Lower lobe of right lung (tissue), 2 donors: ENCODE results near the gene ACTR5. TPM values are rescaled to one million over a fixed set of nuclear protein-coding genes. Genes with fewer than 3 reads are reported as not detected.
"Not testable (repeated sequence)": the region's sequence is repeated elsewhere in the genome, so short reads cannot be mapped to it uniquely, and the experiment has no call there.

Experiments used
- ATAC-seq, 2 donors: fragments of 200-7000 bp; cut with Tn5 transposase; one replicate each; pipeline ENCODE4 v1.9.1; 2020 to 2022; ENCODE audit warnings: mild to moderate bottlenecking in 2 of 2, moderate library complexity in 2 of 2
- DNase-seq: peaks from one replicate; pipeline ENCODE4 v3.0.0-alpha.2; 2020
- H3K27ac ChIP-seq: fragments of 200-600 bp; one replicate; pipeline ENCODE4 v1.8.0; 2022
- H3K27me3 ChIP-seq: fragments of 200-600 bp; one replicate; pipeline ENCODE4 v1.8.0; 2022; ENCODE audit warnings: low read depth
- H3K36me3 ChIP-seq: fragments of 200-600 bp; one replicate; pipeline ENCODE4 v1.8.0; 2022; ENCODE audit warnings: mild to moderate bottlenecking
- H3K4me1 ChIP-seq: fragments of 200-600 bp; one replicate; pipeline ENCODE4 v1.8.0; 2022
- H3K4me3 ChIP-seq: fragments of 200-600 bp; one replicate; pipeline ENCODE4 v1.8.0; 2022; ENCODE audit warnings: mild to moderate bottlenecking
- H3K9me3 ChIP-seq: fragments of 200-600 bp; one replicate; pipeline ENCODE4 v1.8.0; 2022
- intact Hi-C: fragments of 100-400 bp; cut with DNase I; formaldehyde crosslinking; loops from one replicate; pipeline ENCODE4 v1.11.0; 2022
- total RNA-seq: library from RNA; stranded (reverse); fragmentation: NEBNext Ultra II Directional; extraction: Animal tissue kit (Norgen Biotek cat#: 25700); gene quantifications from one replicate; pipeline ENCODE4 v1.2.1, GENCODE V29; 2021
- TF ChIP-seq, protein P1 (sequence below): fragments of 200-600 bp; IDR thresholded peaks from one replicate; pipeline ENCODE4 v1.8.0; 2022; ENCODE audit warnings: antibody characterized with exemption, mild to moderate bottlenecking
- donor health status: DM: no; HTN: yes; CAD: no; lungs with severe emphysema.

The ACTR5 gene
- total RNA-seq, 1 donor from 2014 or later, result 6.0 TPM

DNA sequence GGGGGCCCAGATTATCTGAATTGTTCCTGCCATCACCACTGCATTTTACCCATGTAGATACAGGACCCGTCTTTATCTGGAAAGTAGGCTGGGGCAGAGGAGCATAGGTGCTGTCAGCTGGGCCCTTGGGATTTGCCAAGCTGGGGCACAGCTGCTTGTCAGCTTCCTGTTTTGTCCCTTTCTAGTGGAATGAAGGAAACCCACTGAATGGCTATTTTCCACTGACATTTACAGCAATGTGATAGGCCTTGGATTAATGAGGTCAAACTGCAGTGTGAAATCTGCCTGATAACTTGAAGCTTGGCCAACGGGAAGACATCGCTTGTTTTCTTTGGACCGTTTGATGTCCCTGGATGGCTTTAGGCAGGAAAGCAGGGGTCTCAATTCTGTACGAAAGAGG lies 63.9 kb downstream of the ACTR5 start:
- no peaks in the 10 kb centered on the region for H3K36me3 ChIP-seq
- no peak overlapping the region for H3K27ac ChIP-seq
- DNase-seq, result no peak
- ATAC-seq, result no peak
- intact Hi-C loops, result no loop called here
- H3K27me3 ChIP-seq, result peaks cover 8% of the 10 kb centered on the region
- TF ChIP-seq, protein P1, sequence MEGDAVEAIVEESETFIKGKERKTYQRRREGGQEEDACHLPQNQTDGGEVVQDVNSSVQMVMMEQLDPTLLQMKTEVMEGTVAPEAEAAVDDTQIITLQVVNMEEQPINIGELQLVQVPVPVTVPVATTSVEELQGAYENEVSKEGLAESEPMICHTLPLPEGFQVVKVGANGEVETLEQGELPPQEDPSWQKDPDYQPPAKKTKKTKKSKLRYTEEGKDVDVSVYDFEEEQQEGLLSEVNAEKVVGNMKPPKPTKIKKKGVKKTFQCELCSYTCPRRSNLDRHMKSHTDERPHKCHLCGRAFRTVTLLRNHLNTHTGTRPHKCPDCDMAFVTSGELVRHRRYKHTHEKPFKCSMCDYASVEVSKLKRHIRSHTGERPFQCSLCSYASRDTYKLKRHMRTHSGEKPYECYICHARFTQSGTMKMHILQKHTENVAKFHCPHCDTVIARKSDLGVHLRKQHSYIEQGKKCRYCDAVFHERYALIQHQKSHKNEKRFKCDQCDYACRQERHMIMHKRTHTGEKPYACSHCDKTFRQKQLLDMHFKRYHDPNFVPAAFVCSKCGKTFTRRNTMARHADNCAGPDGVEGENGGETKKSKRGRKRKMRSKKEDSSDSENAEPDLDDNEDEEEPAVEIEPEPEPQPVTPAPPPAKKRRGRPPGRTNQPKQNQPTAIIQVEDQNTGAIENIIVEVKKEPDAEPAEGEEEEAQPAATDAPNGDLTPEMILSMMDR, result no peak
- H3K9me3 ChIP-seq, result no peaks in the 10 kb centered on the region
- H3K4me3 ChIP-seq, result no peak overlapping the region
- H3K4me1 ChIP-seq, result peaks cover 25% of the 10 kb centered on the region

- TF ChIP-seq, protein P1, result no peak
- peaks cover 17% of the 10 kb centered on the region for H3K4me1 ChIP-seq
- H3K27me3 ChIP-seq, result peaks cover 3% of the 10 kb centered on the region
- H3K9me3 ChIP-seq, result no peaks in the 10 kb centered on the region
- ATAC-seq (no peak), DNase-seq (no peak)
- intact Hi-C loops, result no loop called here
- H3K36me3 ChIP-seq, result no peaks in the 10 kb centered on the region
- no peak overlapping the region for H3K4me3 ChIP-seq
- H3K27ac ChIP-seq, result no peak overlapping the region
These were observed 64.7 kb downstream of the ACTR5 start for GRCh38 chr20:38812709-38813573.

DNA sequence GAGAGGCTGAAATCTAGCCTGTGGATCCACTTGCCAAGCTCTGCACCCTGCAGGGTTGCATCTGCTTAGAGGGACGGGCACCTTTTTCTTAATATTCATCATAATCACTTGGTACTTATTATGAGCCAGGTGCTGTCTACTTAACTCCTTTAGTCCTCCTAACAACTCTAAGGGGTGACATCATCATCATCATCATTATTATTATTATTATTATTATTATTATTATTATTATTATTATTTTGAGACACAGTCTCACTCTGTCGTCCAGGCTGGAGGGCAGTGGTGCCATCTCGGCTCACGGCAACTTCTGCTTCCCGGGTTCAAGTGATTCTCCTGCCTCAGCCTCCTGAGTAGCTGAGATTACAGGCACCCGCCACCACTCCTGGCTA lies 65.3 kb downstream of the ACTR5 start:
- H3K9me3 ChIP-seq, DNase-seq, H3K4me3 ChIP-seq, ATAC-seq, H3K36me3 ChIP-seq, intact Hi-C loops, H3K27me3 ChIP-seq, H3K27ac ChIP-seq: not testable (repeated sequence)
- peaks cover 13% of the 10 kb centered on the region for H3K4me1 ChIP-seq

DNA sequence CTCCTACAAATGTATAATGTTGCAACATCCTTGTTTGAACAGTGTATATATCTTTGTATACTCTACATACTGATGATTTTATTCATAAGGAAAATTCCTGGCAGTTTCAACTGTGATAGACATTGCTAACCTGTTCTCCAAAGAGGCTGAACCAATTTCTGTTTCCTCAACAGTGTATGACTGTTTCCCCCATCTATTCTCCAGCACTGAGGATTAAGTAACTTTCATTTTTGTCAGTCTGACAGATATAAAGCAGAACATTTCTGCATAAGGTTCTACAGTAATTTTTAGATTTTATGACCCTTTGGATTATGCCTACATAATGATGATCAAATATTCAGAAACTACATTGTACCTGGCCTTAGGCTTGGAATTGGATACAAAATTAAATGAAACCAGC lies 67.2 kb downstream of the ACTR5 start:
- Histone ChIP-seq H3K9me3 (no peaks in the 10 kb centered on the region), H3K36me3 (no peaks in the 10 kb centered on the region), H3K27ac (no peak overlapping the region), H3K27me3 (no peaks in the 10 kb centered on the region), H3K4me3 (no peak overlapping the region), H3K4me1 (peaks cover 5% of the 10 kb centered on the region)
- TF ChIP-seq, protein P1, result no peak
- ATAC-seq (no peak), DNase-seq (no peak)
- intact Hi-C loops, result no loop called here

DNA sequence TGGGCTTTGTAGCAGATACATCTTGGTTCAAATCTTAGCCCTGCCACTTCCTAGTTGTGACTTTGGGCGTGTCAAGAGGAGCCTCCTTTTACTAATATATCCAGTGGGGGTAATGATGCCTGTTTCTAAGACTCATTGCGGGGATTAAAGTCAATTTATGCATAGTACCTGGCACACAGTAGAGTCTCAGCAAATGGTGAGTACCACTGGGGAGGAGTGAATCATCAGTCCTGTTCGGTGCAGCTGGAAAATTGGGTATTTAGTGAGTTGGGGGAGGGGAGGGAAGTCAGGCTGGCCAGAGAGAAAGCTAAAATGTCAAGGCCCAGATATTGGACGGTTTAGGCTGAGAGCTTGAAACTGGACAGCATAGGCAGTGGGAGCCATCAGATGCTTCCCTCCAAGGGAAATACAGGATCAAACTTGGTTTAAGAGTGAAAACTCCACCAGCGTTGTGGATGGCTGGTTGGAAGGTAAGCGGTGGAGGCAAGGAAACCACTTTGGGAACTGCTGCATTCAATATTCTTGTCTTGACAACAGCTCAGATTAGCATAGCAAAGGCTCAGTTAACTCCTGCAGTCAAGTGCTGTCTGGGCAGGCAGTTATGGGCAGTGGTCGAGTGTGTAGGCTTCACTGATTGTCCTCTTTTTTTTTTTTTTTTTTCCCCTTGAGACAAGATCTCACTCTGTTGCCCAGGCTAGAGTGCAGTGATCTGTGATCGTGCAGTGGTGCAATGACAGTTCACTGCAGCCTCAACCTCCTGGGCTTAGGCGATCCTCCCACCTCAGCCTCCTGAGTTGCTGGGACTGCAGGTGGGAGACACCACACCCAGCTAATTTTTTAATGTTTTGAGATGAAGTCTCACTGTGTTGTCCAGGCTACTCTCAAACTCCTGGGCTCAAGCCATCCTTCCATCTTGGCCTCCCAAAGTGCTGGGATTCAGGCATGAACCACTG lies 70.1 kb downstream of the ACTR5 start:
- TF ChIP-seq, protein P1, result no peak
- intact Hi-C loops, result no loop called here

More for the DNA sequence above, 70.1 kb downstream of the ACTR5 start:
- no peak overlapping the region for H3K4me3 ChIP-seq
- H3K36me3 ChIP-seq, result no peaks in the 10 kb centered on the region
- DNase-seq (no peak), ATAC-seq (no peak)
- no peaks in the 10 kb centered on the region for H3K9me3 ChIP-seq
- peaks cover 4% of the 10 kb centered on the region for H3K4me1 ChIP-seq
- no peaks in the 10 kb centered on the region for H3K27me3 ChIP-seq
- H3K27ac ChIP-seq, result no peak overlapping the region

Other genes with a start within 250 kb of the ACTR5 start
- gene ADIG, start 167.3 kb upstream of the ACTR5 start, total RNA-seq, result not detected
- 0.83 TPM for gene ARHGAP40, start 146.7 kb upstream of the ACTR5 start, total RNA-seq
- gene SLC32A1, start 24.0 kb upstream of the ACTR5 start, total RNA-seq, result not detected
- 13.0 TPM for gene PPP1R16B, start 57.2 kb downstream of the ACTR5 start, total RNA-seq
- gene FAM83D, start 178.0 kb downstream of the ACTR5 start, total RNA-seq, result 0.71 TPM
- gene DHX35, start 213.9 kb downstream of the ACTR5 start, total RNA-seq, result 10.5 TPM